ENCODE measurements around the gene SLC4A5.

GRCh38 chr2:74253971-74254310, 89.3 kb downstream of the SLC4A5 start:
- no peak for TF ChIP-seq POLR2A (IDR thresholded peaks at IDR 0.05; ENCODE audit: low read depth, low read length)
- no peak for TF ChIP-seq POLR2AphosphoS5 (IDR thresholded peaks at IDR 0.05; ENCODE audit: low read depth, low read length)
- TF ChIP-seq SPI1 (IDR thresholded peaks at IDR 0.05; ENCODE audit: low read depth, low read length): no peak
- TF ChIP-seq TAF1 (IDR thresholded peaks at IDR 0.05; ENCODE audit: low read depth, low read length): no peak
- TF ChIP-seq POU2F2 (IDR thresholded peaks at IDR 0.05; ENCODE audit: low read depth, low read length): no peak
- TF ChIP-seq PAX5 (IDR thresholded peaks at IDR 0.05; ENCODE audit: insufficient read depth, low read length, severe bottlenecking): no peak
